Measurements from ENCODE around the gene GPBAR1.
"Not testable (repeated sequence)": the region's sequence is repeated elsewhere in the genome, so short reads cannot be mapped to it uniquely, and the experiment has no call there.

Gene GPBAR1

DNA sequence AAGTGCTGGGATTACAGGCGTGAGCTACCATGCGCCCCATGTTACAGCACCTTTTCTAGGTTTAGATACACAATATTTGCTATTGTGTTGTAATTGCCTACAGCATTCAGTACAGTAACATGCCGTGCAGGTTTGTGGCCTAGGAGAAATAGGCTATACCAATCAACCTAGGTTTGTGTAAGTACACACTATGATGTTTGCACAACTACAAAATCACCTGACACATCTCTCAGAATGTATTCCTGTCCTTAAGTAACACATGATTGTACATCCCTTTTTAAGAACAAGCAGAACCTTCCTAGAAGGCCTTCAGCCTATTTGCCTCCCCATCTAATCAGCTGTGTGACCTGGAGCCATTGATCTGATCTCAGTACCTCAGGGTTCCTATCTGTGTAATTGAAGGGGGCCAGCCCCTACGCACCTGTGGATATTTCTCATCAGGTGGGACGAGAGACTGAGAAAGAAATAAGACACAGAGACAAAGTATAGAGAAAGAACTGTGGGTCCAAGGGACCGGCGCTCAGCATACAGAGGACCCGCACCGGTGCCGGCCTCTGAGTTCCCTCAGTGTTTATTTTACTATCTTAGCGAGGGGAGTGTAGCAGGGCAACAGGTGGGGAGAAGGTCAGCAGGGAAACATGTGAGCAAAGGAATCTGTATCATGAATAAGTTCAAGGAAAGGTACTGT is 50.2 kb downstream of the GPBAR1 start:
- DNase-seq (ENCODE audit: low read depth), result no peak

DNA sequence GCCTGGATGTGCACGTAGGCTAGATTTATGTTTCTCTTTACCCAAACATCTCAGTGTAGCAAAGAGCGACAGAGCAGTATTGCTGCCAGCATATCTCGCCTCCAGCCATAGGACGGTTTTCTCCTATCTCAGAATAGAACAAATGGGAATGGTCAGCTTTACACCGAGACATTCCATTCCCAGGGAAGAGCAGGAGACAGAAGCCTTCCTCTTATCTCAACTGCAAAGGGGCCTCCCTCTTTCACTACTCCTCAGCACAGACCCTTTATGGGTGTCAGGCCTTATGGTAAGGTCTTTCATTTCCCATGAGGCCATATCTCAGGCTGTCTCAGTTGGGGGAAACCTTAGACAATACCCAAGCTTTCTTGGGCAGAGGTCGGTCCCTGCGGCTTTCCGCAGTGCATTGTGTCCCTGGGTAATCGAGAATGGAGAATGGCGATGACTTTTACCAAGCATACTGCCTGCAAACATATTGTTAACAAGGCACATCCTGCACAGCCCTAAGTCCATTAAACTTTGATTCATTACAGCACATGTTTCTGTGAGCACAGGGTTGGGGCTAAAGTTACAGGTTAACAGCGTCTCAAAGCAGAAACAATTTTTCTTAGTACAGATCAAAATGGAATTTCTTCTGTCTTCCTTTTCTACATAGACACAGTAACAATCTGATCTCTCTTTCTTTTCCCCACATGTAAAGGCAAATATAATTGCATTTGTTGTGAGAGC is 50.9 kb downstream of the GPBAR1 start:
- DNase-seq (ENCODE audit: low read depth), result not testable (repeated sequence)

DNA sequence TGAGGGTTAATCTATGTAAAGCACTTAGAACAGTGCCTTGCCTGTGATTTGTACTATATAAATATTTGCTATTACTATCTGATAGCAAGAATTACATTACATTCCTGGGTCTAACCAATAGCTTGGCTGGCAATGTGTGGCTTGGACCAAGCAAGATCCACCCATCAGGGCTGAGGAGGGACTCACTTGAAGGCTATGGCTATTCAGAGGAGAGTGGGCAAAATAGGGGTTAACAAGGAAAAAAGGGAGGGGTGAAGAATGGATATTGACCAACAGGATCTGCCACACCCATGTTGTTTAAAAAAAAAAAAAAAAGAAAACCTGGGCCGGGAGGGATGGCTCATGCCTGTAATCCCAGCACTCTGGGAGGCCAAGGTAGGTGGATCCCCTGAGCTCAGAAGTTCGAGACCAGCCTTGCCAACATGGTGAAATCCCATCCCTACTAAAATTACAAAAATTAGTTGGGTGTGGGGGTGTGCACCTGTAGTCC is 51.5 kb downstream of the GPBAR1 start:
- no peak for DNase-seq (ENCODE audit: low read depth)

DNA sequence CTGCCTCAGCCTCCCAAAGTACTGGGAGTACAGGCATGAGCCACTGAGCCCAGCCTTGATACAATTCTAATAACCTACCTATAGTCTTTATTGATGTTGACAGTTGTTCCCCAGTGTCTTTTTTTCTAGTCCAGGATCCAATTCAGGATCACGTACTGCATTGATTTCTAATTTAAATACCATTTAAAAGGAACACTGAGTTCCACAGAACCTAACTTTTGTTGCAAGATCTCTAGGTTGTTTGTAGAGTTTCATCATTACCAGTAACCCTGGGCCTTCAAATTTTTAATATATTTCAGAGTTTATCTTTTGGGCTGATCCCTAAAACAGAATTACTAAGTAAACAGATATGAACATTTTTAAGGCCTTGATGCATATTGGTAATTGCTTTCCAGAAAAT is 52.5 kb downstream of the GPBAR1 start:
- DNase-seq (ENCODE audit: low read depth), result no peak

All from HS-5 (cell line).